ENCODE data around the gene NALF2. TPM values are rescaled to one million over a fixed set of nuclear protein-coding genes. Genes with fewer than 3 reads are reported as not detected.

The NALF2 gene
- total RNA-seq, 1 donor from 2014 or later, result 0.74 TPM

- H3K36me3 Mint-ChIP-seq (ENCODE audit: low read depth, unreplicated experiment), result no peaks in the 10 kb centered on the region
- H3K27me3 Mint-ChIP-seq (ENCODE audit: unreplicated experiment), result peaks cover 3% of the 10 kb centered on the region
- no peak overlapping the region for H3K27ac Mint-ChIP-seq (ENCODE audit: unreplicated experiment)
- no peak for DNase-seq (ENCODE audit: low spot score)
- H3K4me1 Mint-ChIP-seq (ENCODE audit: unreplicated experiment), result no peaks in the 10 kb centered on the region
- H3K9me3 Mint-ChIP-seq (ENCODE audit: unreplicated experiment), result no peaks in the 10 kb centered on the region
- H3K4me3 Mint-ChIP-seq (ENCODE audit: unreplicated experiment), result no peak overlapping the region
- no peak for TF ChIP-seq CTCF (IDR thresholded peaks at IDR 0.05; ENCODE audit: unreplicated experiment)
These were observed 4.5 kb downstream of the NALF2 start for GRCh38 chrX:69508610-69509009.

GRCh38 chrX:69510137-69510715, 6.1 kb downstream of the NALF2 start:
- Mint-ChIP-seq H3K36me3 (ENCODE audit: low read depth, unreplicated experiment) (no peaks in the 10 kb centered on the region), H3K4me1 (ENCODE audit: unreplicated experiment) (no peaks in the 10 kb centered on the region), H3K27ac (ENCODE audit: unreplicated experiment) (no peak overlapping the region), H3K4me3 (ENCODE audit: unreplicated experiment) (no peak overlapping the region), H3K27me3 (ENCODE audit: unreplicated experiment) (peaks cover 3% of the 10 kb centered on the region), H3K9me3 (ENCODE audit: unreplicated experiment) (no peaks in the 10 kb centered on the region)
- no peak for TF ChIP-seq CTCF (IDR thresholded peaks at IDR 0.05; ENCODE audit: unreplicated experiment)
- DNase-seq (ENCODE audit: low spot score), result no peak

GRCh38 chrX:69510914-69511513, 6.9 kb downstream of the NALF2 start:
- no peak for TF ChIP-seq CTCF (IDR thresholded peaks at IDR 0.05; ENCODE audit: unreplicated experiment)
- no peaks in the 10 kb centered on the region for H3K4me1 Mint-ChIP-seq (ENCODE audit: unreplicated experiment)
- no peaks in the 10 kb centered on the region for H3K9me3 Mint-ChIP-seq (ENCODE audit: unreplicated experiment)
- no peak overlapping the region for H3K27ac Mint-ChIP-seq (ENCODE audit: unreplicated experiment)
- peaks cover 3% of the 10 kb centered on the region for H3K27me3 Mint-ChIP-seq (ENCODE audit: unreplicated experiment)
- H3K4me3 Mint-ChIP-seq (ENCODE audit: unreplicated experiment), result no peak overlapping the region
- no peak for DNase-seq (ENCODE audit: low spot score)
- no peaks in the 10 kb centered on the region for H3K36me3 Mint-ChIP-seq (ENCODE audit: low read depth, unreplicated experiment)

GRCh38 chrX:69522052-69522451, 17.9 kb downstream of the NALF2 start:
- Mint-ChIP-seq H3K9me3 (ENCODE audit: unreplicated experiment) (no peaks in the 10 kb centered on the region), H3K27ac (ENCODE audit: unreplicated experiment) (no peak overlapping the region), H3K36me3 (ENCODE audit: low read depth, unreplicated experiment) (no peaks in the 10 kb centered on the region), H3K4me3 (ENCODE audit: unreplicated experiment) (no peak overlapping the region), H3K27me3 (ENCODE audit: unreplicated experiment) (peaks cover 3% of the 10 kb centered on the region), H3K4me1 (ENCODE audit: unreplicated experiment) (no peaks in the 10 kb centered on the region)
- no peak for DNase-seq (ENCODE audit: low spot score)
- TF ChIP-seq CTCF (IDR thresholded peaks at IDR 0.05; ENCODE audit: unreplicated experiment), result no peak

GRCh38 chrX:69523314-69523713, 19.2 kb downstream of the NALF2 start:
- H3K27me3 Mint-ChIP-seq (ENCODE audit: unreplicated experiment), result peaks cover 3% of the 10 kb centered on the region
- DNase-seq (ENCODE audit: low spot score), result no peak
- no peak overlapping the region for H3K27ac Mint-ChIP-seq (ENCODE audit: unreplicated experiment)
- no peak for TF ChIP-seq CTCF (IDR thresholded peaks at IDR 0.05; ENCODE audit: unreplicated experiment)
- H3K9me3 Mint-ChIP-seq (ENCODE audit: unreplicated experiment), result no peaks in the 10 kb centered on the region
- no peaks in the 10 kb centered on the region for H3K4me1 Mint-ChIP-seq (ENCODE audit: unreplicated experiment)
- H3K4me3 Mint-ChIP-seq (ENCODE audit: unreplicated experiment), result no peak overlapping the region
- H3K36me3 Mint-ChIP-seq (ENCODE audit: low read depth, unreplicated experiment), result no peaks in the 10 kb centered on the region
